ENCODE results near the gene NFIA. TPM values are rescaled to one million over a fixed set of nuclear protein-coding genes. Genes with fewer than 3 reads are reported as not detected.

The NFIA gene
- total RNA-seq, 1 donor from 2014 or later: 163 TPM

- no peak for DNase-seq (ENCODE audit: low spot score in 2 of 2, unreplicated experiment in 2 of 2)
- H3K27me3 Mint-ChIP-seq (ENCODE audit: low read depth): no peaks in the 10 kb centered on the region
- no peak for TF ChIP-seq CTCF (IDR thresholded peaks at IDR 0.05; ENCODE audit: unreplicated experiment)
Measured at GRCh38 chr1:61052395-61053225, 29.8 kb upstream of the NFIA start.

GRCh38 chr1:61053226-61053711 lies 29.1 kb upstream of the NFIA start:
- DNase-seq (ENCODE audit: low spot score in 2 of 2, unreplicated experiment in 2 of 2): no peak
- Mint-ChIP-seq H3K27ac (peak overlapping the region; percentile 96), H3K4me1 (peaks cover 61% of the 10 kb centered on the region), H3K9me3 (no peaks in the 10 kb centered on the region), H3K4me3 (peak overlapping the region; percentile 83), H3K36me3 (no peaks in the 10 kb centered on the region), H3K27me3 (ENCODE audit: low read depth) (no peaks in the 10 kb centered on the region)
- no peak for TF ChIP-seq CTCF (IDR thresholded peaks at IDR 0.05; ENCODE audit: unreplicated experiment)

More at GRCh38 chr1:61052395-61053225, 29.8 kb upstream of the NFIA start:
- no peaks in the 10 kb centered on the region for H3K9me3 Mint-ChIP-seq
- H3K36me3 Mint-ChIP-seq: no peaks in the 10 kb centered on the region
- H3K4me1 Mint-ChIP-seq: peaks cover 56% of the 10 kb centered on the region
- peak overlapping the region; percentile 96 for H3K27ac Mint-ChIP-seq
- H3K4me3 Mint-ChIP-seq: peak overlapping the region; percentile 83

GRCh38 chr1:61053712-61054600 lies 28.4 kb upstream of the NFIA start:
- H3K27me3 Mint-ChIP-seq (ENCODE audit: low read depth): no peaks in the 10 kb centered on the region
- H3K4me1 Mint-ChIP-seq: peaks cover 66% of the 10 kb centered on the region
- H3K9me3 Mint-ChIP-seq: no peaks in the 10 kb centered on the region
- TF ChIP-seq CTCF (IDR thresholded peaks at IDR 0.05; ENCODE audit: unreplicated experiment): no peak
- DNase-seq (ENCODE audit: low spot score in 2 of 2, unreplicated experiment in 2 of 2): no peak
- H3K27ac Mint-ChIP-seq: peak overlapping the region; percentile 96
- peak overlapping the region; percentile 83 for H3K4me3 Mint-ChIP-seq
- no peaks in the 10 kb centered on the region for H3K36me3 Mint-ChIP-seq

GRCh38 chr1:61054601-61054993 lies 27.8 kb upstream of the NFIA start:
- H3K27me3 Mint-ChIP-seq (ENCODE audit: low read depth): no peaks in the 10 kb centered on the region
- no peaks in the 10 kb centered on the region for H3K9me3 Mint-ChIP-seq
- H3K27ac Mint-ChIP-seq: peak overlapping the region; percentile 85
- H3K4me1 Mint-ChIP-seq: peaks cover 66% of the 10 kb centered on the region
- no peaks in the 10 kb centered on the region for H3K36me3 Mint-ChIP-seq
- TF ChIP-seq CTCF (IDR thresholded peaks at IDR 0.05; ENCODE audit: unreplicated experiment): no peak
- DNase-seq (ENCODE audit: low spot score in 2 of 2, unreplicated experiment in 2 of 2): no peak
- H3K4me3 Mint-ChIP-seq: peak overlapping the region; percentile 57

GRCh38 chr1:61055110-61055614 lies 27.2 kb upstream of the NFIA start:
- Mint-ChIP-seq H3K9me3 (no peaks in the 10 kb centered on the region), H3K36me3 (no peaks in the 10 kb centered on the region), H3K4me1 (peaks cover 65% of the 10 kb centered on the region), H3K27me3 (ENCODE audit: low read depth) (no peaks in the 10 kb centered on the region), H3K27ac (peak overlapping the region; percentile 85), H3K4me3 (peak overlapping the region; percentile 84)
- no peak for DNase-seq (ENCODE audit: low spot score in 2 of 2, unreplicated experiment in 2 of 2)
- TF ChIP-seq CTCF (IDR thresholded peaks at IDR 0.05; ENCODE audit: unreplicated experiment): no peak
